Body of pancreas (tissue), 4 donors: ENCODE measurements around the gene ENO3.
"Not testable (repeated sequence)": the region's sequence is repeated elsewhere in the genome, so short reads cannot be mapped to it uniquely, and the experiment has no call there.

Source experiments
- POLR2A ChIP-seq, 3 donors: fragments of 450-650 bp; IDR thresholded peaks; one replicate each; pipeline ENCODE4 v1.6.1; 2016; ENCODE audit warnings: antibody characterized with exemption in 3 of 3, mild to moderate bottlenecking in 2 of 3
- TF ChIP-seq, protein P1 (sequence below), 7 experiments: fragments of 450-650 bp in 4 of 7; fragments of 200-600 bp in 3 of 7; sonication (generic) in 3 of 7; IDR thresholded peaks; one replicate each; pipeline ENCODE4 v1.5.1; 2016 to 2019; ENCODE audit warnings: antibody characterized with exemption in 7 of 7

DNA sequence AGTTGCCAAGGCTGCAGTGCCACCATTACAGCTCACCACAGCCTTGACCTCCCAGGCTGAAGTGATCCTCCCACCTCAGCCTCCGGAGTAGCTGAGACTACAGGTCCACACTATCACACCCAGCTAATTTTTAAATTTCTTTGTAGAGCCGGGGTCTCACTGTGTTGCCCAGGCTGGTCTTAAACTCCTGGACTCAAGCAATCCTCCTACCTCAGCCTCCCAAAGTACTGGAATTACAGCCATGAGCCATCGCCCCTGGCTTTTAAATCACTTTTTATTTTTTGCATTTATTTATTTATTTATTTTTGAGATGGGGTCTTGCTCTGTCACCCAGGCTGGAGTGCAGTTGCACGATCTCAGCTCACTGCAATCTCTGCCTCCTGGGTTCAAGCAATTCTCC lies 36.4 kb upstream of the ENO3 start:
- TF ChIP-seq, protein P1, sequence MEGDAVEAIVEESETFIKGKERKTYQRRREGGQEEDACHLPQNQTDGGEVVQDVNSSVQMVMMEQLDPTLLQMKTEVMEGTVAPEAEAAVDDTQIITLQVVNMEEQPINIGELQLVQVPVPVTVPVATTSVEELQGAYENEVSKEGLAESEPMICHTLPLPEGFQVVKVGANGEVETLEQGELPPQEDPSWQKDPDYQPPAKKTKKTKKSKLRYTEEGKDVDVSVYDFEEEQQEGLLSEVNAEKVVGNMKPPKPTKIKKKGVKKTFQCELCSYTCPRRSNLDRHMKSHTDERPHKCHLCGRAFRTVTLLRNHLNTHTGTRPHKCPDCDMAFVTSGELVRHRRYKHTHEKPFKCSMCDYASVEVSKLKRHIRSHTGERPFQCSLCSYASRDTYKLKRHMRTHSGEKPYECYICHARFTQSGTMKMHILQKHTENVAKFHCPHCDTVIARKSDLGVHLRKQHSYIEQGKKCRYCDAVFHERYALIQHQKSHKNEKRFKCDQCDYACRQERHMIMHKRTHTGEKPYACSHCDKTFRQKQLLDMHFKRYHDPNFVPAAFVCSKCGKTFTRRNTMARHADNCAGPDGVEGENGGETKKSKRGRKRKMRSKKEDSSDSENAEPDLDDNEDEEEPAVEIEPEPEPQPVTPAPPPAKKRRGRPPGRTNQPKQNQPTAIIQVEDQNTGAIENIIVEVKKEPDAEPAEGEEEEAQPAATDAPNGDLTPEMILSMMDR (IDR thresholded peaks at IDR 0.05), result not testable (repeated sequence)
- not testable (repeated sequence) for TF ChIP-seq POLR2A (IDR thresholded peaks at IDR 0.05)
